Limb (tissue), 2 donors: ENCODE data around the gene F8.
A peak's percentile ranks its signal among the peaks of the same experiment; 100 is the strongest.
"Not testable (repeated sequence)": the region's sequence is repeated elsewhere in the genome, so short reads cannot be mapped to it uniquely, and the experiment has no call there.

ENCODE experiments used
- DNase-seq, 2 donors: peaks; one replicate each; pipeline ENCODE4 v3.0.0-alpha.2; 2016; ENCODE audit errors: extremely low spot score in 2 of 2

Gene F8

DNA sequence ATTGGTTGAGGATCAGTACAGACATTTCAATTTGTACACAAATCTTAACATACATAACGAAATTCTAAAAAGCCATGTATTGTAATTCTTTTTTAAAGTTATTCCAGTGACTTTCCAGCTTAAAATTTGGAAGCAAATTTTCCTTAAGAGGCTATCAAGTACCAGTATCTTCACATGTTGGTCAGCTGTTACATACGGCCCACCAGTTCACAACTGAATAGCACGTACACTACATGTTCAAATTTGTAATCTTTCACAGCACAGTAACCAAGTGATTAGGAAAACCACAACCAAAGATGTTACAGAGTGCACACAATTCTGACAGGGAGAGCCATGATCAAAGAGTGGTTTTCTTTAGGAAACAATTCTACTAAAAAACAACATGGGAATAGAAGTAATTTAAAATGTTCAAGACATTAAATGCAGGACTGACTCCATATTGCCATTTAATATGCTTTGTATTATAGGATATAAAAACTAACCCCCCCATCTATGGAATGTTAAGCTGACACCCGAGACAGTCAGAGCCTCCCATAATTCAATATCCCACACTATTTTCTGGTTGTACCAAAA is 206.1 kb downstream of the F8 start:
- not testable (repeated sequence) for DNase-seq

- no peak for DNase-seq
These were observed 207.2 kb downstream of the F8 start for GRCh38 chrX:154815274-154815818.

DNA sequence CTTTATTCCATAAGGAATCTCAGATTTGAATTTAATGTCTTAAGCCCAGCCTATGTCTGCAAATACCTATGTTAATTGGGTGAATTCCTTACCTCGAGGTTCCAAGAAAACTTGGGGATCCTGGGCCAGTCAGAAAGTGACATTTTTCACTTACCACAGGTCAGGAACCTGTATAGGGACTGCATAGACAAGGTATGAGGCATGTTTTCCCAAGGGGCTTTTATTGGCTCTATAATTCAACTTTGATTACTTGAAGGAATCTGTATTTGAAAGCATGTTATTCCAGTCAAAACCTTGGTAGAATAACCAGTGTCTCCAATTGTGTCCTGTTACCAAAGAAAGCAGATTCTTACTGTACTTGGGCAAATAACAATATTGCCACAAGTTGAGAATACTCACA is 208.7 kb downstream of the F8 start:
- DNase-seq = no peak

DNA sequence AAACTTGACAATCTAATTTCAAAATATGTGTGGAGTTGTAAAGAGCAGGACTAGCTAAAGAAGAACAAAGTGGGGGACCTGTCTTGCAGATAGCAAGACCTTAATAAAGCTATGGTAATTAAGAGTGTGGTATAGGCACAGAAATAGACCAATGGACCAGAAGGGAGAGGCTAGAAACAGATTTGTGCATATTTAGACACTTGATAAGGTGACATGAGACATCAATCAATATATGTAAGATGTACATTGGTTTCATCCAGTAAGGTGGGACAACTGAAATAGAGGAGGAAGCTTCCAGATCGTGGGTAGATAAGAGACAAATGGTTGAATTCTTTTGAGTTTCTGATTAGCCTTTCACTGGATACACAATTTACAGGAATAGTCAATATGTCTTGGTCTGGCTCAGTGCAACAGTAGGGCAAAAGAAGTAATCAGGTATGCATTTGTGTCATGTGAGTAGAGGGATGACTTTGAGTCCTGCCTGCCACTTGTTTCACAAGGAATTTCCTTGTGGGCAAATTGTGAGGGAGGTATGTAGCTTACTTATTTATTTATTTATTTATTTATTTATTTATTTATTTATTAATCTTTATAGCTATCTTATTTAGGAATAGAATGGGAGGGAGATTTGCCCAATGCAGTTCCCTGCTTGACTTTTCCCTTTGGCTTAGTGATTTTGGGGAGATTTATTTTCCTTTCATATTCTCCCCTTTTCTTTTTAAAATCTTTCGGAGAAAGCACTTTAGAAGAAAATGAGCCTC is 210.0 kb downstream of the F8 start:
- no peak for DNase-seq

GRCh38 chrX:154809939-154810665 is 212.4 kb downstream of the F8 start:
- DNase-seq = no peak

DNA sequence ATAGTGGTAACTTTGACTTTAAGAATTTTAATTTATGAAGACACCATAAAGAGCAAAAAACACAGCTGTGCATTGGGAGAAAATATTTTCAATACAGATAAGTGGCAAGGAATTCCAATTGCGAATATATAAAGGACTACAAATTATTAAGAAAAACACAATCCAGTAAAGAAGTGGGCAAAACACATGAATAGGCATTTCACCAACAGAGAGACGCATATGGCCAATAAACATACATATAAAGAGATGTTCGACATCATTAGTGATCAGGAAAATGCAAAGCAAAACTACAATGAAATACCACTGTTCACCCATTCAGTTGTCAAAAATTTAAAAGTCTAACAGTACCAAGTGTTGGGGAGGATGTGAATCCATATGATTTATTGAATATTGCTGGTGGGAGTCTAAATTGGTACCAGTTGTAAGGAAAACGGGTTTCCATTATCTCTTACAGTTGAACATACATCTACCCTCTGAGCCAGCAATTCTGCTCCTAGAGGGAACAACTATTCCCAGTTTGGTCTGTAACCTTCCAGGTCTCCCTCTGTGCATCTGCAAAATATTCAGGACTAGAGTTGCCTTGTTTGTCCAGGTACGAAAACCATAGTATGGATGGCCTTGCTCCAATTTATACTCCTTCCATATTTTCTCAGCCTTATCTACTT is 215.6 kb downstream of the F8 start:
- no peak for DNase-seq

DNA sequence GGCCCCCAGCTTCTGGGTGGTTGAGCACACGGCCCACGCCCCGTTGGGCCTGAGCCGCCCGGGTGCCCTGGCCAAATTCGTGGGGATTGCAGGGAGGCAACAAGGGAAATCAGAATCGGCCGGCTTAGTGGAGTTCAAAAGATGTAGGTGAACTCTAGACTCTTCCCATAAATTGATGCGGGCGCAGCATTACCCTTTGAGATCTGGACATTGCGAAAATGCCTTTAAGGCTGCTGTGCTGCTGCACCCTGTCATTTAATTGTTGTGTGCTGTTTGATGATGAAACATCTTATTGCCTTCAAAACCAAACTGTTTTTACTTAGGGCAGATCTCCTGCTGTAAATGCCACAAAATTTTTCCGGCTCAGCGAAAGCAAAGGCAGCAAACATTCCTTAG is 216.8 kb downstream of the F8 start:
- DNase-seq = no peak

- peak; percentile 51 to 79 for DNase-seq
These were observed 217.4 kb downstream of the F8 start, which contains the start of gene MPP1 for GRCh38 chrX:154804957-154805695. TSS of gene MPP1 (minus strand) at chrX:154805485. CDS start at chrX:154805373, 112 bp downstream.

DNA sequence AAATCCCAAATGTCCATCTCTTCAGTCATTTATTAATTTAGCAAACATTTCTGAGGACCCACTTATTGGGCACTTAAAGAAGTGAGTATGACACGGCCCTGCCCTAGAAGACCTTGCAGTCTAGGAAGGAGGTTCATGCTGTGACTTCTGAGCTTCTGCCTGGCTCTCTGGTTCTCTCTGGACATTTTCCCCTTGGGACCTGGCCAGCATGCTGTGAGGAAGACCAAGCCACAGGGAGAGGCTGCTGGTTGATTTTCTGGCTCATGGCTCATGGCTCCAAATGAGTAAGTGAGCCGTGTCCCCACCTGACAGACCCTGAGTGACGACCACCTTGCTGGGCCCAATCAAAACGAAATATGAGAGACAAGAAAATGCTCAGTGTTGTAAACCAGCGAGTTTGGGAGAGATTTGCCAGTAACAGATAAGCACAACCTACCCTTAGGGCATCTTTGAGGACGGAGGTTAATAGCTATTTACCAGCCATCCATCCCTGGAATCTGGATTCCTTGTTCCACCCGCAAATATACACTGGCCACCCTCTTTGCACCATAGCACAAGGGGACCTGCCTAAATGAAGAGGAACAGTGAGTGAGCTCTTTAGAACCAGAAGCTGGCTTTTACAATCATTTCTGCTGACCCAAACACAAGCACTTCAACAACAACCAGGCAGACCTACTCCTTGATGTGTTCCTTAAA is 218.1 kb downstream of the F8 start:
- DNase-seq = no peak

- DNase-seq = no peak
These were observed 219.6 kb downstream of the F8 start for GRCh38 chrX:154802947-154803346.

DNA sequence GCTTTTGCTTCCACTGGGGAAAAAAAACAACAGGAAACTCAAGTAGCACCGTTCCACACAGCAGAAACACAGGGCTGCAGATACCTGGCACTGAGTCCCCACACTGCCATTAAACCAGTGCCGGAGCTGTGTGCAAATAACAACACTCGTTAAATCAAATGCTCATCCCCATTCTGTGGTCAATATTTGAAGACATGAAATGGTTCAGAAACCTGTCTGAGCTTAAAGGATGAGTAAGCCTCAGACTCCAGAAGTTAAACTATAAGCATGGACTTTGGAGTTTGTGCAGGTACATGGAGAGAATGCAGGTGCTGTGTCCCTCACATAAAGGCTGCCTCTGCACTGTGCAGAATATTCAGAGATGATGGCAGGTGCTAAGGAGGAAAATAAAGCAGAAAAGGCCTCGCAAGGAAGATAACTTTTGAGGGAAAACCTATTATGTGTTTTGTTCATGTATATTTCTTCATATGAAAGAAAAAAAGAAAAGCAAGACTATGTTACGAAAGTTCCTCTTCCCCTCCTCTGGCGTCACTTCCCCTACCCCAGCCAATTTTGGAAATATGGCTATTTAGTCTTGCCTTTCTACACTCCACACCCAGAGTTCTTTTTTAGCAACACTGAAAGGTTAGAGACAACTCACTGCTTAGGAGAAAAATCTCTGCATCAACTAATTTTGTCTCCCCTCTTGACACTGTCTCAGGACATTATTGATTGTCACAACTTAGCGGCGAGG is 221.9 kb downstream of the F8 start:
- DNase-seq = no peak

DNA sequence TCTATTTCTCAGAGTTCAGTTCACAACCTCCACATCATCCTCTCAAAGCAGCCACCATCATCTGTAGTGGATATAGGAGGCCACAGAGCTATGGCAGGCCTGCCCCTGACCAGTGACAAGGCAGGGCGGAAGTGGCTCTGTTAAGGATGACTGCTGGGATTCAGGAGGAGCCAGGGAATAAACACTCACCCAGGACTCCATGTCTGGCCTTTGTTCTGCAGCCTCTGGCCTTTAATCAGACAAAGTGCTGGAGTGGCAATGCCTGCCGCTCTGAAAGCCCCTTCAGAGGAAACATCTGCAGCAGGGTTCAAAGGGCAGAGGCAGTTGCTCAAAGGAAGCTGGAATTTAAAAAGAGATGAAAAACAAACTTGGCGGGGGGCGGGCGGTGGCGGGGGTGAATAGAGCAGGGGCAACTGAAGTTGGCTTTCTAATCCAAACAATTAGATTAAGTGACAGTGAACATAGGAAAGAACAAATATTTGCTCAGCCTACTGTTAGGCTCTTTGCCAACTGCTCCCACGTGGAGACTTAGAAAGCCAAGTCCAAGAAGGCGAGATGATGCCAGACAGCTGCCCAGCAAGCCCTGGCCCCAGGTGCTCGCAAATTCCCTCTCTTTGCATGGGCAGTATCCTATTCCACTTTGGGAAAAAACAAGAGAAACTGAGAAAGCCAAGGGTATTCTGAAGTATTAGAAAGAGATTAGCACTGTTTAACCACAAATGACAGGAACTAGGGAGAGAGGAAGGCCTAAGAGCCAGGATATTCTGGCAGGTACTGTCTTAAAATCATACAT is 222.8 kb downstream of the F8 start:
- no peak for DNase-seq

DNA sequence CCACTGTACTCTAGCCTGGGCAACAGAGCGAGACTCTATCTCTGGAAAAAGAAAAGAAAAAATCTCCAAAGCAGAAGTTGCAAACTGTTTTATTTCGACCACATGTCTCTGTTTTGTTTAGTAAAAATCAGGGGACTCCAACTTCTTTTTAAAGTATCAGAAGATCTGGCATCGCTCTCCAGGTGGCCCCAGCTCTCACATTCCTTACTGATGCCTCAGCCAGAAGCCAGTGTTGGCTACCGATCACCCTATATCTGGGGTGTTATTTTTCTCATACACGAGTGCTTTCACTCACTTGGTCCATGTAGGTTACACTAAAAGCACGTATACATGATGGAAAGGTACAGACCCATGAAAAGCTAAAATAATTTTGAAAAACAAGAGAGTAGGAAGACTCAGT is 225.5 kb downstream of the F8 start:
- no peak for DNase-seq

DNA sequence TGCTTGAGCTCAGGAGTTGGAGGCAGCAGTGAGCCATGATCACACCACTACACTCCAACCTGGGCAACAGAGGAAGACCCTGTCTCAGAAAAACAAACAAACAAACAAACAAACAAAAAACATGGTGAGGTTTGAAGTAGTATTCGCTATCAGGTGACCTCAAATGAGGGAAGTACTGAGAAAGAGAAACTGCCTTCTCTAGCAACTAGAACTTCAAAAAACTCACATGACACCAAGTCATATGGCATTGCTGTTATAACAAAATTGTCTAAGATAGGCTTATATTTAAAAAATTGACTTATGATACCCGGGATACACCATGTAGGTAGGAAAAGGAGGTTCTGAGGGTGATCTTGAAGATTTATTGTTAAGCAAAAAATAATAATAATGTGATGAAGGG is 227.5 kb downstream of the F8 start:
- no peak for DNase-seq

- no peak for DNase-seq
These were observed 229.3 kb downstream of the F8 start for GRCh38 chrX:154793084-154793795.

- DNase-seq = no peak
These were observed 230.6 kb downstream of the F8 start for GRCh38 chrX:154791939-154792338.

- no peak for DNase-seq
These were observed 231.1 kb downstream of the F8 start for GRCh38 chrX:154791467-154791866.
